ENCODE measurements around the gene NRCAM.
"Not testable (repeated sequence)": the region's sequence is repeated elsewhere in the genome, so short reads cannot be mapped to it uniquely, and the experiment has no call there.

The NRCAM gene

DNA sequence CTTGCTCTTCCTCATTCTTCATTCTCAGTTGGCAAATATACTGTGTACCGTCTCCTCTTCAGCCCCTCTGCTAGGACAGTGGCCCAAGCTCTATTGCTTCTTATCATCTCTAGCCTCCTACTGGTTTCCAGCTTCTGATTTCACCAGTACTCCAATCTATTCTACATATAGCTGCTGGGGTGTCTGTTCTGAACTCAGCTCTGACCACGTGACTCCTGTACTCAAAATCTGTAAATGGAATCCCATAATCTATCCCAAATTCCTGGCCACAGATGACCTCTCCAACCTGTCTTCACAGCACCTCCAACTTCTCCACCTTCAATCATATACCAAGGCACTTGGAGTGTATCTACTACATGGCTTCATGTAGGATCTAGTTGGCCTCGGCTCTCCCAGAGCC is 152.9 kb downstream of the NRCAM start:
- FAIRE-seq, result no peak

DNA sequence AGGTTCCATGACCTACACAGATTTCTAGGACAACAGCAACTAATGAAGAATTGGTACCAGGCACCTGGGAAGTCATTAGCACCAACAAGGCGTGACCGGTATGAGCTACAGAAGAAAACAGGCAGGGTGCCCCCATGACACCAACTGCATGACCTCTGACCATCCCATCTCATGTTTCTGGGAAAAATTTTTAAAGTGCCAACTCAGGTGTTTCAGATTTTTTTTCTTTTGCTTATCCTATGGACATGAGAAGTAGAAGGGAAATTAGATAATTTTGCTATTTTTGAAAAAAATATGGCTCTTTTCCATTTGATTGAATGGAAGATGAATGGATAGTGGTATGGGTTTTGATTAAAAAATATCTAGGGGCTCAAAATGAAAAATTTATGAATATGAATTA is 154.8 kb downstream of the NRCAM start:
- no peak for FAIRE-seq

DNA sequence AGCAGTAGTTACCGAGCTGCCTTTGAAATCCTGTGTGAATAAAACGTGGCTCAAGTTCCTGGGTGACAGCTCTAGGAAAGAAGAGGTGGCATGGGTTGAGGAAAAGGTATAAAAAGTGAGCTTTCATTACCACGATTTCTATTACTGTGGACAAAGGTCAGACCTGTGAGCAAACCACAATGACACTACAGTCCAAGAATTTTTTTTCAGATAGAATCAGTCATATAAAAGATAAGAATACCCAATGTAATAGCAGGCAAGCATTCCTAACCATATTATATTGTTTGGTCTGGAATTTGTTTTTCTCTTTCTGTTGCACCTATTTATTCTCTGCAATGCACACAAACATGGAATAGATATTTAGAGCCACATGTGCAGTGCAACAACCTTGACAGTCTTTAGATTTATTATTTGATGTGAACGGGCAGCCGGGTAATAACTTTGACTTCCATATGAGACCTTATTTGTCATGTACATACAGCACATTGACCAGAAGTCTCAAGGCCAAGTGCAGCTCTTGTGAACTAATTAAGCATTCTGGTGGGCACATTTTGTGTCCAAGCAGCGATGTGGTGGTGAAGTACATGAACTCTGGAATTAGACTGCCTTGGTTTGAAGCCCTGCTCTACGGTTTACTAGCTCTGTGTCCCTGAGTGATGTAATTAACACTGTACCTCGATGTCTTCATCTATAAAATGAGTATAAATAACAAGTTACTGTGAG is 156.8 kb downstream of the NRCAM start:
- FAIRE-seq, result no peak

DNA sequence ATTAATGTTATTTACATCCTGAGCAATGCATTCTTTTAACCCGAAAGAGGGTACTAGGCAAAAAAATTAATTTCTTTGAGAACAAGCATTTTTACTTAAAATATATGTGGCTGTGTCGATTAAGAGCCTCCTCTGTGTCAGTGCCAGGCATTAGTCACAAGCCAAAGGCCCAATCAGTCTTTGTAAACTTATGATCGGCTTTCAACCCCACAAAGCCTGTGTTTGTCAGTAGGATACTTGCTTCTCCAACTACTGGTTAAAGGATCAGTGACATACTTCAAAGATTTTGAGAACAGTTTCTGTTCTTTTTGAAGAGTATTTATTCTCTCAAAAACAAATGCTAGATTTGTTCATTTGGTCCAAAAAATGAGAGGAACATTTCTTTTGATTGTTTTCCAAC is 159.3 kb downstream of the NRCAM start:
- no peak for FAIRE-seq

DNA sequence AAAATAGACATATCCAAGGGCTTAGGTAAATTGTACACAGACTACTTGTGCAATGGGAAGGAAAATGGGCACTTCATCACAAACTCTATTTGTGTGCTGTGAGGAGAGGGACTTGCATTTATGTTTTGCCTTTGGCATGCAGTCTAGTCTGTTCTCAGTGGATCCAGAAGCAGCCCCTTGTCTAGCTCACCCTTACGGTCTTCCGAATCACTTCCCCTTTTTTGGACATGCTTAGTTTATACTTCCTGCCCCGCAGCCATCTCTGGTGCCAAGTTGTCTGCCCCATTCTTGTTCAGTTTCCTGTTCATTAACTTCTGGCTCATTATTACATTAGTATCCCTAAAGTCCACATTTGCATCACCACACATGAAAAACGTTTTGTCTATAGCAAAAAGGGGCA is 161.6 kb downstream of the NRCAM start:
- no peak for FAIRE-seq

DNA sequence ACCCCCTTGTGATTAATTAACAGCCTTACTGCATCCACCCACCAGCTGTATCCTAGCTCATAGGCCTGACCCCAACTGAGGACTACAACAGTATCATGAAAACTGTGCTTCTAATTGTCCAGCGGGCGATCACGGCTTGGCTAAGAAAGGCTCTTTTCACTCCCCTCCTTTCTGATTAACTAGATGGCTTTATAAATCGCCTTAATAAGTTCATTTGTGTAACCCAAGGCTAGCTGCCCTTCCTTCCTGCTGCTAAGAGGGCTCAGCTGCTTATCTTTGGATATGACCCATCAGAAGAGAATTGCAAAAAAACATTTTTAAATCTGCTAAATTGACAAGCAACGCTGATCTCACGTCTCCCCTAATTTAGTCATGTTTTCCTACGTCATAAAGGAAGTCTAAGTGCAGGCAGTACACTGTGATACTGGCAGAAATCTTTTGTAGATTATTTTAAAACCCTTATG is 163.1 kb downstream of the NRCAM start:
- no peak for FAIRE-seq

DNA sequence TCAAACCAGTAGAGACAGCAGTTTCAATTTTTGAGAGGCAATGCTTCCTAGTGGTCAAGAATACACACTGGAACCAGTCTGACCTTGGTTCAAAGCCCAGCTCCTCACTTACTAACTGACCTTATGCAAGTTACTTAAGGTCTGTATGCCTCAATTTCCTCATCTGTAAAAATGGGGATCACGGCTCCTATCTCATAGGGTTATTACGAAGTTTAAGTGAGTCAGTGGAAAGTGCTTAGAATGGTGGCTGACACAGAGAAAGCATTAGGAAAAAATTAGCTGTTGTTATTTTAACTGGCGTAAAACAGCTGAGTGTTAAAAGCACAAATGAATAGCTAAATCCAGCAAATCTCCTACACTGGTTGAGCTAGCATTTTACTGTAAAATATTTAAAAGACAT is 163.7 kb downstream of the NRCAM start:
- FAIRE-seq, result no peak

DNA sequence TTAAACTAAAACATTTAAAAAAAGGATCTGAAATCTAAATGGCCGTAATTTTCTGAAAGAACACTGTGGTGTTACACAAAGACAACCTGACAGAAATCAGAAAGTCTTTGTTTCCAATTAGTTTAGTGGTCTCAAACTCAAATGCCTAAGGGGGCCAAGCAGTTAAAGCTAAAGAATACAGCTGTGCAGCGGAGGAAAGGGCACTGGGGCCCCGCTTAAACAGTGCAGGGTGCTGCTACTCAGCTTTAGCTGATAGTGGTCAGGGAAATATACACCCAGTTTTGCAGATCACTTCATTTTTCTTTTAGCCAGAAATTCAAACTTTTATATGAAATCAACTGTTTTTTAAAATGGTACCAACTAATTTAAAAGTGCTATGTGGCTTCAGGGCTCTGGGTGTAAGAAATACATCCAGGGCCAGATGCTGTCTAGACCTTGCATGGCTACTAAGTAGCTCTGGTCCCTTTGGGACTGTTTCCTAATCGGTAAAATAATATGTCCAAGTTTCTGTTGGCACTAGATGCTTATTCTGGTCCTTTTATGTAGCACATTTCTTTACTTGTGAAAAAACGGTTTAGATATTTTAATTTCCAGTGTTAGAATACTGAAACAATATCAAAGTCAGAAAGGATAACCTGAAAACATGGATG is 164.3 kb downstream of the NRCAM start:
- no peak for FAIRE-seq

DNA sequence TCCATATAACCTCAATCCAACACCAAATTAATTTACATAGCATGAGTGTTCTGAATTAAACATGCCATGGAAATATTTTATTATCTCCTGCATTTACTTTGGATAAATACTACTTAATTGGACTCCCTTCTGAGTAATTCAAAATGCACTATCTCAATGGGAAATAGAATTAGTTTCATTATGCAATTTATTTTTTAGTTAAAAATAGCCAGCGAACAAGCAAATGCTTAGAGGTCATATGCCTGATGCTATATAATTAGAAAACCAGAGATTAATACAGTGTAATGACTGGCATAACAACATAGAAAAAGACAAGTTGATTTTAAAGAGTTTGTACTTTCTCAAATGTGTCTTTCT is 165.1 kb downstream of the NRCAM start:
- no peak for FAIRE-seq

DNA sequence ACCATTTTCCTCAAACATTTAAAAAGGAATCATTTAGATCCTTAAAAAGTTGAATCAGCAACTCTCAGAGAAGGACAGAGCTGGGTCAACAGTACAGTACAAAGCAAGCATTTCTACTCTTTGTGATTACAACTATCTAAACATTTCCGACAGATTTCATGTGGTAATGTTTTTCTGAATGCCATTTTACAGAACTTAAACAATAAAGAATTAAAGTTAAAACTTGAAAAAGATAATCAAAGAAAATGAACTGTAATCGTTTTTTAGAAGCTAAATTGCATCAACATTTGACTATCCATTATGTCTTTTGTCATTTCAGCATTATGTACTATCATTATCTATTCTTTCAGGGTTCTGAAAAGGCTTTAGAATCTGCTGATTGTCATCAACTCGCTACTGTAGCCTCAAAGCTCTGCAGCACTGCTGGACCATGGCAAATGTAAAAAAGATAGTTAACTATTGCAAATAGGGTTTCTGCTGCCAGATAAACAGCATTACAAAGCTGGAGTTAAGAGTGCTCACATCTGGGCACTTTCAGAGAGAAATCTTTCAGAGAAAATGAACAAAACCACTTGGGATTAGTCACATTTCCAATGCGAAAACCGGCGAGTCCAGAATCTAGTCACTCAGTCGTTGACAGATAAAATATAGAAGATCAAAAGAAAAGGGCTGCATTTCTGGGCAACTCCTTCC is 165.6 kb downstream of the NRCAM start:
- FAIRE-seq, result no peak

DNA sequence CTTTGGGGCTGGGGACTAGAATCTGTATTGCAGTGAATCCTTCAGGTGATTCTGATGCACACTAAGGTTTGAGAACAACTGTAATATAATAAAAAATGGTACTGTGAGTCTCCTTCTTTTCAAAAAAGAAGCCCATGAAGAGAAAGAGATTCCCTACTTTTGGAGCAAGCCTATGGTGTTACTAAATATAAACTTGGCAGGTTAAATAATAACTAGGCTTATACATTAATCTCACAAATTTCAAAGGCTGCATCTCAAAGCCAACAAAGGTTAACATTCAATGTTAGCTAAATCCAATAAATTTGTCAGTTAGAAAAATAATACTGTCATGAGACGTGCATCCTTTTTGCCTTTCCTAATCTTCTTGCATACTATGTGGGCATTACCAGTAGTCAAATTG is 166.4 kb downstream of the NRCAM start:
- FAIRE-seq, result no peak

DNA sequence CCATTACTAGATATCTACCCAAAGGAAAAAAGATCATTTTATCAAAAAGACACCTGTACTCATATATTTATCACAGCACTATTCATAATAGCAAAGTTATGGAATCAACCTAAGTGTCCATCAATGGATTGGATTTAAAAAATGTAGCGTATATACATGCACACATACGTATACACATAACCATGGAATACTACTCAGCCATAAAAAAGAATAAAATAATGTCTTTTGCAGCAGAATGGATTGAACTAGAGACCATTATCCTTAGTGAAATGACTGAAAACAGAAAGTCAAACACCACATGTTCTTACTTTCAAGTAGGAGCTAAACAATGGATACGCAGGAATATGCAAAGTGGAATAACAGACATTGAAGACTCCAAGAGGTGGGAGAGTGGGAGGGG is 168.4 kb downstream of the NRCAM start:
- no peak for FAIRE-seq

DNA sequence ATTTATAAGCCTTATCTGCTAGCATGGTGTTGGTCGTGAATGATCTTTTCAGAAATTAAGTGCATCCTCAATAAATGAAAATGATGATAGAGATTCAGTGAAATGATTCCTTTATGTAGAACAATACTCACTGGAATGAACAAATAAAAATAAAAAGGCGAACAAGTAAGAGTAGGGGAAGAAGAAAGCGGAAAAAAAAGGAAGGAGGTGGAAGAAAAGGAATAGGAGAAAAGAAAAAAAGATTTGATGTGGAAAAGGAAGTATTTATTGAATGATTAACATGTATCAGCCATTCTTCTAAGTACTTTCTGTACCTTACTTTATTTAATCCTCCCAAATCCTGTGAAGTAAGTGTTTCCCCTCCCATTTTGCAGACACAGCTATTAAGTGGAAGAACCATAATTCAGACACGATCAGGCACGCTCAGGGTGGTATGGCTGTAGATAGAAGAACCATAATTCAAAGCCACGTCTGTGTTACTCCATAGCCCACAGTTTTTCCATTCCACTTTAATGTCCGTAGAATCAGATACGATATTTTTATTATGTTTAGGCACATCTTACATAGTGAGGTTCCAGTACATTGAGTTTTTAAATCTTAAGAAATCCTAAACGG is 169.8 kb downstream of the NRCAM start:
- no peak for FAIRE-seq

DNA sequence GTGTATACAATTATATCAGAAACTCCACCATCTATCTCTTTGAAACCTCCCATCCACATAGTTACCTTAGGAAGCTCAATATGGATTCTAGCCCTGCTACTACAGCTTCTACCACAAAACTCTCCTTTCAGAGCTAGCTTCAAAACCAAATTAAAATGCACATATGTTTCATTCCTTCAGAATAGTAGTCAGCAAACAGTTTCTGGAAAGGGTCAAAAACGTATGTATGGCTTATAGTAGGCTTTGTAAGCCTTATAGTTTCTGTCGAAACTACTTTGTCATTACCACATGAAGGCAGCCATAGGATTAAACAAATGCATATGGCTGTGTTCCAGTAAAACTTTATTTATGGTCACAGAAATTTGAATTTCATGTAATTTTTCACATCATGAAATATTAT is 170.5 kb downstream of the NRCAM start:
- no peak for FAIRE-seq

DNA sequence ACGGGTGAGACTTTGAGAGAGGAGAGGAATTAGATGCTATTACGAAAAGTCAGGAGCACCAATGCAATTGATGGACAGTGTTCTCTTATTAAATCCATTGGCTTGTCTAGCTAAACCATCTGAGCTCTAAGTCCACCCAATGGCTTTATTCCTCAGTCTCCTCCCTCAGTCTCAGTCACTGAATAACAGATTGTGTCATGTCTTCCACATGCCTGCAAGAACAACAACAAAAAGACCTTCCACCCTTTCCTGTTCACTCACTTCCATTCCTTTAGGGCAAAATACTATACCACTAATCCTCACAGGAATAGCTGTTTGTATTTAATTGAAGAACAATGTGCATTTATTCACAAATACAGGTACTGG is 171.2 kb downstream of the NRCAM start:
- FAIRE-seq, result no peak

DNA sequence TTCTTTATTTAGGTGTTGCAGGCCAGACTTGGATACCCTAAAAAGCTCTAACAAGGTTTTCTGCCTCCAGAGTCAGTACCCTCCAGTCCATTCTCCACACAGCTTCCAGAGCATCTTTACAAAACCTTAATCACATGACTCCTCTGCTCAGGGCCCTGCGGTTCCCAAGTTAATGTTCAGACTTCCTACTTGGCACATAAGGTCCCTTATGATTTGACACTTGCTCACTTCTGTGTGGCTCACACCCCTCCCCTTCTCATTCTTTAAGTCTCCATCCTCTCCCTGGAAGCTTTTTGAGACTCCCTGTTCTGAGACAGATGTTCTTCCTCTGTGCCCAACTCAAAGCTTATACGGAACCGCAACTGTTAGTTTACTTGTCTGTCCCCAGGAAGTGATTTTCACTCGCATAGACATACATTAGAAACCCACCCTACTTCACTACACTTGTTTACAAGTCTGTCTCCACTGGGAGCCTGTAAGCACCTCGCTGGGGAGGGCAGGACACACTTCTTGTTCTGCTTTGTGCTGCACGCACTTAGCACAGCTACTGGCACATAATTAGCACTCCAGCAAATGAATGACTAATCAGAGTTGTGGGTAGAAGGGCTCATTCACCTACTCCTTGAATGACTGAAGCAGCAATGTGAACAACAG is 171.8 kb downstream of the NRCAM start:
- FAIRE-seq, result no peak

DNA sequence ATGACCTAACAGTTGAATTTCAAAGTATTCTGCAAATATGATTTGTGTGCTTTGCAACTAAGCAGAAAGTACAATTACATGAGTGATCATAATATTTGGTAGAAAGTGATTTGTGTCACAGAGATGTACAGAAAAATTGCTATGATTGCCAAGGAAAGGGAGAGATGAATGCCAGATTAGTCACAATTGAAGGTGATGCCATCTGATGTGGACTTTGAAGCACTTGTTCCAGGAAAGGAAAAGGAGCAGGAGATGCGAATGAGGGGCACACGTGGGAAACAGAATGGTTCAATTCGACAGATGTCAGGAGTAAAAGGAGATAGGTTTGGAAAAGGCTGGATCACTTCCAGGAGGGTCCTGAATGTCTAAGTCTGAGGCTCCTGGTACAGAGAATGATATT is 173.0 kb downstream of the NRCAM start:
- no peak for FAIRE-seq

DNA sequence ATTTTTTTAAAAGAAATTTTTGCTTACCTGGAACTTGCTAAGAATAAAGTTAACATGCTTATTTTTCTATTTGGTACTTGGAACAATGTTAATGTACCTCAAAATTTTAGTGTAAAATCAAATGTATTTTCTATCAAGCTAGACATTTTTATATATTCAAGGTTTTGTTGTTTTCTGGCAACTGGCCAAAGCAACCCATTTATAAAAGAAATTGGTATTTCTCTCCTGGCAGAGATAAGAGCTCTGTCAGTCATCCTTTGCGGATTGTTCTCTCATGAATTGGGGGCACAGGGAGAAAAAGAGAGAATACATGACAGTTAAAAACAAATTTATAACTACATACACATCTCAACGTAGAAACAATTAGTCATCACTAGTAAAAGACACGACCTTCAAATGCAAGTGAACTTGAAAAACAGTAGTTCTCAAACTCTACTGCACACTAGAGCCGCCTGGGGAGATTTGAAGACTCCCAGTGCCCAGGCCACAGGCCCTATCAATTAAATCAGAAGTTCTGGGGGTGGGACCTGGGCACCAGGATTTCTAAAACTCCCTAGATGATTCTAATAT is 173.7 kb downstream of the NRCAM start:
- FAIRE-seq, result no peak

DNA sequence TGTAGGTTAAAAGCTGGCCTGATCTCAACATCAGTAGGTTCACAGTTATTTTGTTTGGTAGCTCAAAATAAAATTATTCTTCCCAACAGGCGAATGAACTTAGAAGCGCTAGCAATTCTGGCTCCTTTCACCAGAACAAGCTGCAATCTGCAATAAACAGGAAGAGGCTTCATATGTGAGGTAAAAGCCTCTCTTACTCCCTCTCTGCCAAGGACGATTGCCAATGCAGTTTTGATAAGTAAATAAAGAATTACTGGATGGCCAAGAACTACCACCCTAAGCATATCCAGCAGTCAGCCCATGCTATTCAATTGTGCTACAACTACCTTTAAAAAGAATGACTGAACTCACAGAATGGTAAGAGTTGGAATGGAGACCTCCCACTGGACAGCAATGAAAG is 176.1 kb downstream of the NRCAM start:
- no peak for FAIRE-seq

DNA sequence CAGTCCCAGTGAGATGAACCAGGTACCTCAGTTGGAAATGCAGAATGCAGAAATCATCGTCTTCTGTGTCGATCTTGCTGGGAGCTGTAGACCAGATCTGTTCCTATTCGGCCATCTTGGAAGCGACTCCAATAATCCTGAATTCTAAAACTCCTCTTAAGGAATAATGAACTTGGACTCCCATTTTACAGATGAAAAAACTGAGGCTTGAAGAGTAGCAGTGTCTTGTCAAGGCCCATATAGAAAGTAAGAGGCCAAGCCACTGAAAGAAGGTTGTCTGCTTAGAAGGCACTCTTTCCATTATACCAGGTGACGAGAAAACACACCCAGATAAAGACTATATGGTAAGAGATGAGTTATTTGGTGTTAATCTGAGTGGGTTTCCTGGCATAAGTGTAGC is 177.5 kb downstream of the NRCAM start:
- FAIRE-seq, result no peak

DNA sequence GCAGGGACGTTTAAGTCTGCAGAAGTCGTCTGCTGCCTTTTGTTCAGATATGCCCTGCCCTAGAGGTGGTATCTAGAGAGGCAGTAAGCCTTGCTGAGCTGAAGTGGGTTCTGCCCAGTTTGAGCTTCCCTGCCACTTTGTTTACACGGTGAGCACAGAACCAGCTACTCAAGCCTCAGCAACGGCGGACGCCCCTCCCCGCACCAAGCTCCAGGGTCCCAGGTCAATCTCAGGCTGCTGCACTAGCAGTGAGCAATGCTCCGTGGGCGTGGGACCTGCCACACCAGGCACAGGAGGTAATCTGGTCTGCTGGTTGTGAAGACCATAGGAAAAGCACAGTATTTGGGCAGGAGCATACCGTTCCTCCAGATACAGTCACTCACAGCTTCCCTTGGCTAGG is 178.0 kb downstream of the NRCAM start:
- FAIRE-seq, result no peak

DNA sequence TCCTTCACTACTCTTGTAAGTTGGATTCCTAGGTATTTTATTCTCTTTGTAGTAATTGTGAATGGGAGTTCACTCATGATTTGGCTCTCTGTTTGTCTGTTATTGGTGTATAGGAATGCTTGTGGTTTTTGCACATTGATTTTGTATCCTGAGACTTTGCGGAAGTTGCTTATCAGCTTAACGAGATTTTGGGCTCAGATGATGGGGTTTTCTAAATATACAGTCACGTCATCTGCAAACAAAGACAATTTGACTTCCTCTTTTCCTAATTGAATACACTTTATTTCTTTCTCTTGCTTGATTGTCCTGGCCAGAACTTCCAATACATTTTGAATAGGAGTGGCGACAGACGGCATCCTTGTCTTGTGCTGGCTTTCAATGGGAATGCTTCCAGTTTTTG is 181.8 kb downstream of the NRCAM start:
- FAIRE-seq, result not testable (repeated sequence)

DNA sequence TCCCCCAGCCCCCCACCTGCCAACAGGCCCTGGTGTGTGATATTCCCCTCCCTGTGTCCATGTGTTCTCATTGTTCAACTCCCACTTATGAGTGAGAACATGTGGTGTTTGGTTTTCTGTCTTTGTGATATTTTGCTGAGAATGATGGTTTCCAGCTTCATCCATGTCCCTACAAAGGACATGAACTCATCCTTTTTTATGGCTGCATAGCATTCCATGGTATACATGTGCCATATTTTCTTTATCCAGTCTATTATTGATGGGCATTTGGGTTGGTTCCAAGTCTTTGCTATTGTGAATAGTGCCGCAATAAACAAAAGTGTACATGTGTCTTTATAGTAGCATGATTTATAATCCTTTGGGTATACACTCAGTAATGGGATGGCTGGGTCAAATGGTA is 183.3 kb downstream of the NRCAM start:
- FAIRE-seq, result not testable (repeated sequence)

All from A204.1 (cell line).